HG03378 (cell line): Measurements from ENCODE around the gene KCNE1.

Experiments used
- ATAC-seq: cut with Tn5 transposase; IDR thresholded peaks from one replicate; pipeline ENCODE4 v1.9.1; 2021; ENCODE audit warnings: mild to moderate bottlenecking, moderate library complexity; ENCODE audit not compliant: unreplicated experiment

KCNE1 gene

DNA sequence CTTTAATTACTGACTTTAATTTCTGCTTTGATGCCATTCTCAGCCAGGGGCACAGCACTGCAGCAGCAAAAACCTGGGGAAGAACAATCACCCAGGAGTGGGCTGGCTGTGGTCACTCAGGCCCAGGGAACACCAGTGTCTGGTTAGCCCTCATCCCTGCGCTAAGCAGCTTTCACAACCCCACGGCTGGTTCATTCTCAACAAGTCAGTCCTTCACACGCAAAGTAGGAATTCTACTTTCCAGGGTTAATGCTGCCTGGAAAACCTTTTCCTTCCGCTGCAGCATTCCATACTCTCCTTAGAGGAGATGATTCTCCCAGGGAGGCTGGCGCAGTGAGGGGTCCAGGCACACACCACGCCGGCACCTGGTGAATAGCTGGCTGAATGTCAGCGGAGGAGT, 24.3 kb upstream of the KCNE1 start:
- ATAC-seq, result no peak

DNA sequence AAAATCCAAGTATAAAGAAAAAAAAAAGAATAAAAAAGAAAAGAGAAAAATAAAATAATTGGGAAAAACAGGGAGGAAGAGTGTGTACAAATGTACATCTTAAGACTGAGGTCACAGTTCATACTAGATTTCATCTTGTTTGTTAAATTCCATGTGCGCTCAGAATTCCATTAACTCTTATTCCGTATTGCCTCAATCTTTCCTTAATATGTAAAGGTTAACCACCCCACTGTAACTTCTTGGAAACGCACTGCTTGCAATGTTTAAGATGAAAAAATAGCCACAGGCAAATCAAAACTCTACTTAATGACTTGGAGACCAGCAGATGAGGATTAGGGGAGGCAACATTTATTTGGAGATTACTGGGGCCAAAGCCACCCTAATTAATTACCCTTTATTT, 23.9 kb upstream of the KCNE1 start:
- ATAC-seq, result no peak

DNA sequence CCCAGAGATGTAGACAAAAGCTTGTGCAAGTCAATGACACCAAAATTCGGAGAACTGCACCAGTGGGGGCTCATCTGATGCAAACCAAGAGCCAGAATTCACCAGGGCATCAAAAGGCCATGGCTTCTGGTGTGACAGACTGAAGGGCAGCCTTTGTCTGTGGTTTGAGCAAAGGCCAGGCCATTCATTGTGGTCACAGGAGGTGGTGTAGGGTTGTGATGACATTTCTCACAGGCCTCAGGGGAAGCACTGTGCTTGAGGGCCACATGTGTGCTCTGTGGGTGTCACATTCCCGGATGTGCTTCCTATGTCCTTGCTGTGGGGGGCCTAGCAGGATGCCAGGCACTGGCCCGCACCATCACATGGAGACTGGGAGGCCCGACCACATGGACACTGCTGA, 22.5 kb upstream of the KCNE1 start:
- ATAC-seq, result no peak

DNA sequence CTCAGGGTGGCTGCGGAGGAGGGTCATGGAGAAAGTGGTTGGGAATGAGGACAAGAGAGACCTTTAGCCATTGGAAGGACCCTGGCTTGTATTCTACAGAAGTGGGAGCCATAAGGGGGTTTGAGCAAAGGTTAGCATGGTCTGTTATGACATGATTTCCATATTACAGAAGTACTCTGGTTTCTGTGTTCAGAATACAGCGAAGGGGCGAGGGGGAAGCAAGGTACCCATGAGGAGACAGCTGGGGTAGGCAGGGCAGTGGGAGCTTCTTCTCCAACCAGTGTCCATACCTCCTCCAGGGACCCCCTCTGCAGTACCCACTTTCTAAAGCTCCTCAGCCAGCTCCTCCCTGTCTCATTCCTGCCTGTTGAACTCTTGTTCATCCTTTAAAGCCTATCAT, 21.9 kb upstream of the KCNE1 start:
- ATAC-seq, result no peak

DNA sequence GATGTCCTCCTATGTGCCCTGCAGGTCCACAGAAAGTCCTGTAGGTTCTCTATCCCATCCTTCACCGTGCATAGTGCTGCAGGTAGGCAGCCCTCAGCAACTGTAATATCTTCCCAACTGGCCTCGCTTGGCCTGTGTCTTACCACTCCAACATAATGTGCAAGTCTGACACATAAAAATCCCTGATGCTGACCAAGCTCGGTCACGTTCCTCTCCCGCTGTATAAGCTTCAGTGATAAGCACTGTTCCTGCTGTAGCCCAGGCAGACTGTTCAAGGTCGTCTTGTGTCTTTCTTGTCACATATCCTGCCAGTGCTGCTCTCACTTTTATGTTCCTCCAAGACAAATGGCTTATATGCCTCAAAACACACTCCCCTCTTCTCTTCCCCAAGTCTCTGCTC, 19.4 kb upstream of the KCNE1 start:
- no peak for ATAC-seq

DNA sequence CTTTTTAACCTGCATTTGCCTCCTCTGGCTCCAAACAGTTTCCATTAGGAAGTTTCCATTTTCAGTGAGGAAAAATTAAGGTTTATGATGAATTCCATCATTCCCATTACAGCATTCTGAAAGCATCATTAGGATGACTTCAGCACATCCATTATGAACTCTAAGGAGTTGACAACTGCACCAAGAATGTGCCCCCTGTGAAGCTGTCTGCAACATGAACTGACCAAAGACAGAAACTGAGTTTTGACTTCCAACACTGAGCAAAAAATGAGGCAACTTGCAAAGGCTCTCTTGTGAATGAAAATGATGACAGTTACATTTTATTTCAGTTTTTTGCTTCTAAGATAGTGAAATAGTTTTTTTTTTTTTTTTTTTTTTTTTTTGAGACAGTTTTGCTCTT, 18.3 kb upstream of the KCNE1 start:
- ATAC-seq, result no peak

DNA sequence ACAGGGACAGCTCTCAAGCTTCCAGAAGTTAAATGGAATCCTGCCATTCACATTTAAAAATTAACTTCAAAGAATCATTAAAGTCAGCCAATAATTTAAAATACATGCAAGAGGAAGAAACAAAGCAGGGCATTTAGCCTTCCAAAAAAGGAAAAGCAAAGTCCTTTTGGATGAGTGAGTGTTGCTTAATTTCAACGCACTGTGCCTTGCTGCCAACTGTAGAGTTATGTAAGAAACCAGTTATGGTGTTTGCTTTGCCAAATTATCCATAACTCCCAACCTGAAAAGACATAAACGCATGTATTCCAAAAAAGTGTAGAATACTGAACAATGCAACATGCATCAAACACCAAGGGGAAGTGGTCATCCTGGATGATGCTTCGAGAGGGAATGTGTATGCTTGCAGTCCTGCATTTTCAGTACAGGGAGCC, 16.1 kb upstream of the KCNE1 start:
- no peak for ATAC-seq

DNA sequence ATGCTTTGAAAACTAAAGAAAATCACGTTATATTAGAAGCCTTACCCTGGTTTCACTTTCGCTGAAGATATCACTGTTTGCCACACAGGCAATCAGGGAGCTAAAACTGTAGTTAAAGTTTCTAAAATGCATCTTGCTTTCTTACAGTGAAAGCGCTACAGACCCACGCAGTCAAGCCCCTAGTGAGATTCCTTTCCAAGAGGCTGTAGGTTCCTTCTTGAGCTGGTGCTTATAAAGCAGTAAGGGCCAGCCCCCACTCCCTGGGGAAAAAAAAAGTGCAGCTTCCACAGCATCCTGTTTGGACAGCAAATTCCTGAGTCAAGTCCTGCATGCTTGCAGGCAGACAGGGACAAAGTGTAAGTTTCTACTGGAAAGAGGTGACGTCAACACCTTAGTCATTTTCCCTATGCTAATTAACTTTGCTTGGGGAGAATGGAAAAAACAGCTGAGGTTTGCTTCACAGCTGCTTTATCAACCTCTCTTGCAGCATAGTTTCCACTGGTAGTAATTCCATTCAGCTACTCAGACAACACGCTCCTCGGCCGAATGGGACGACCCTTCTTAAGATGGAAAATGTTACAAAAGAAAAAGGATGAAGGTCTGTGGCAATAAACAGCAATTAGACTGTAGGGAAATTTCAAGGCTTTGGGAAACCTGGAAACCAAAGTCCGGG, 14.7 kb upstream of the KCNE1 start:
- ATAC-seq, result no peak

DNA sequence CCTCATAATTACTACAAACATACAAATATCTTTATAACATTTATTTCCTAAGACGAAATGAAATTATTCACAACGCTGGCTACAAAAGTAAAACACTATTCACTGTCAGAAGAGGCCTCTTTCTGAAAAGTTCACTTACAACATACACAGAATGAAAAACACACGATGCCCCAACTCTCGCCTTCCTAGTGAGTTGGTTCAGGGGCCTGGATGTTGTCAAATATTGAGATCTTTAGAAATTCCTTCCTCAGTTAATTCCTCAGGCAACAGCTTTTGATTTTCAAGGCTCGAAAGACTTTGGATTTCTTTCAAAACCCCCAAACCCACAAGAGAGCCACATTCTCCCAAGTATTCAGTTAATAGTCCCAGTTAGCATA, 14.2 kb upstream of the KCNE1 start:
- no peak for ATAC-seq

DNA sequence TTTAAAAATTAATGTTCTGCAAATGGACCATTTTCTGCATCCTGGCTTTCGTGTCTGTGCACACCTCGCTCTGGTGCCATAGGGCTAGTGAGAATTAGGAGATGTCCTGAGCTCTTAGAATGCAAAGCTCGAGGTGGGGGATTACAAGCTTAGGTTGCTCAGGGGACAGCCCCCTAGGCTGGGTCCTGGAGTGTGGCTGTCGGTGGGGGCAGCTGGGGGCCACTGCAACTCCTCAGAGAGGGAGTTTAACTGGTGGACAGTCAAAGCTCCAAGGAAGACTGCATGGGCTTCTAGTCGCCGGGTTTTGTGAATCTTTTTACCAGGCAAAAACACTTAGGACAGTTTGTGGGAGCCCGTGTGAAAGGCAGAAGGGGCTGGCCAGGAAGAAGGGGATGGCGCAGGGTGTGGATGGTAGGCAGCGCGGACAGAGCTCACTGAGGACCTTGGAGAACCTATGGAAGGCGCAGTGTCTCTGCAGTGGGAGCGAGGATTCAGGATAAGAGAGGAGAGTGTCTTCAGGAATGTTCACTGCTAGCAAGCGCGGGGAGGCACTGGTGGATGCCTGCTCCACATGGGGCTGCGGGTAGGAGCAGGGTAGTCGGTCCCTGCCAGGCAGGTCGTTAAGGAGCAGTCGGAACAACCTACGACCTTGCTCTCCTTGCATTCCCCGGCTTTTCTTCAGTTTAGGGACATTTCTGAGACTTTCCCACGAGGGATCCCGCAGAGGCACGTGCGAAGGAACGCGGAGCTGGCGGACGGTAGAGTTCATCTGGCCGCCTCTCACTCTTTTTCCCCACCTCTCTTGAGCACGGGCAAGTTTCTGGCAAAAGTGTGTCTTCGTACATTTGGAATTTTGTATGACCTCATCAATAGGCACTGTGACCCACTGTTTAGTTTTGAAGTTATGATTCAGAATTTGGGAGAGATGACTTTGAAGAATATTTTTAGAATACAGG, 12.9 kb upstream of the KCNE1 start:
- ATAC-seq, result no peak

DNA sequence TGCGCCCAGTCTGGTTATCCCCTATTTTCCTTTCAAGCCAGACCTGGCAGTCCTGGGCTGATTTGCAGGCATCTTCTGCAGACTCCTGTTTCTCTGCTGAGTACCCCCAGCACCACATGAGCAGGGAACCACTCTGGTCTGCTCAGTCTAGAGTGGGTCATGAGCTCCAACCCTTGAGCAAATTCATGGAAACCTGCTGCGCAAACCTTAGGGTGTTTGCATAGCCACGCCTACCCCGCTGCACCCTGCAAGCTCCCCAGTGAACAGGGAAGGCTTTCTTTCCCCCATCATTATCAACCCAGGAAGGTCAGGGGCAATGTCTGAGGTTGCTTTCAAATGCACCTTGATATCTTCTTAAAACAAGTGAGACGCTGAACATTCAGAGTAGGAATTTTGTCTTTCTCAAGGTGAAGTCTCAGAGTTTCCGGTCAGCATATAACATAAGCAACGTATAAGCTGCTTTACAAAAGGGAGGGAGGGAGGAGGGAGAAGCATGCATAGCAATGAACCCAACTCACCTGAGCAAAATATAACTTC, 11.1 kb upstream of the KCNE1 start:
- no peak for ATAC-seq

DNA sequence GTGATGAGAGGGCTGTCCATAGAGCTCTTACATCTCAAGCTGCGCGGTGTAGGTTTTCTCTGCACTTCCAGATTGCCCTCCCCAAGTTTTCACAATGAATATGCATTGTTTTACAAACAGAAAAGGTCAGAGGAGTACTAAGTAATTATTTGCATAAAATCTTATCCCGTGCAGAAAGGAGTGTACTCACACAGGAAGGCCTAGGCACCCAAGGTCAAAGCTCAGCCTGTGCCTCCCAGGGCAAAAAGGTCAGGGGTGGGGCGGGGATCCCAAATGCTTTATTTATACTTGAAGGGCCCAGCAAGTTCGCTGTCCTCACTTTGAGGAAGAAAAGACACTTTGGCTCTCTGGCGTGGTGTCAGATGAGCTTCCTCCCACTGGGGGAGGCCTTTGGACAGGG, 10.3 kb upstream of the KCNE1 start:
- no peak for ATAC-seq

DNA sequence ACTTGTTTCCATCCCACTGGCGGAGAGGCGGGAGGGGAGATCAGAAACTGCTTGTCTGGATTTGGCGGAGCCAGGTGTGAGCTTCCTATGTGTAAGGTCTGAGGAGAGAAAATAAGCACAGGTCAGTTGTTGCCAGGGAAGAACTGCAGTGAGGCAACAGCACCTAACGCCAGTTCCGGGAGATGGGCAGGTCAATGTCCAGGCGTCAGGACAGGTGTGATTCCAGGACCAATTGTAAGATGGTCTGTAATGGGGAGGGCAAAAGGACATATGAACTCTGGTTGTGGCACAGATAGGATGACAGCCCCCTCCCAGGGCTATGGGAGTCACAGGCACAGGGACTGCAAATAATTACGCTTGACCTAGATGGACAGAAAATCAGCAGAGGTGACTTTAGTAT, 9.6 kb upstream of the KCNE1 start:
- ATAC-seq, result no peak

DNA sequence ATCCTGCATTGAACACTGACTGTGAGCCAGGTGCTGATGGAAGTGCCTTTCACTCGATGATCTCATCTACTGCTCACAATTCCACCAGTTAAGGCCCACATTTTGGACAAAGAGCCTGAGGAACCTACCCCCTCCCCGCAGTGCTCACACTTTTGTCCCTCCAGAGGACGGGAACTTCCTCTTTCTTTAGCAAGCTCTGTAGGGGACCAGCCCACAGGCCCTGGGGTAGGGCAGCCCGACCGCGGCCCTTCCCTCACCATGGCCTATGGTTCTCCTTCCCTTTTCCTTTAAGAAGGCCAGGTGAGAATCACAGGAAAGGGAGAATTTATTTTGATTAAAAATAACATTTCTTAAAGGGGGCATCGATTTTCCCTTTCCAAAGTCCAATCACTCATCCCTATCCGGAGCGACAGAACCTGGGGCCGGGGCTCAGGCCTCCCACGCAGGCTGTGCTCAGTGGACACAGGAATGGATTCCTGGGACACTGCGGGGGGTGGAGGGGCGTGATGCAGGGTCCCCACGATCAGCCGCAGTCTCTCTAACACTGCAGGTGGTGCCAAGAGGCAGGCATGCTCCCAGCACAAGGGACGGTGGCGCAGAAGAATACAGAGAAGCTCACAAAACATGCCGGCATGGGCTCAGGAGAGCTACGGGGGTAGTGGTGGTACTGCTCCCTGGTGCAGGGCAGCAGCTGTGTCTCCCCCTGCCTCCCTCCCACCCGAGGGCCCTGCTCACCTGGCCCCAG, 8.9 kb upstream of the KCNE1 start:
- ATAC-seq, result no peak

DNA sequence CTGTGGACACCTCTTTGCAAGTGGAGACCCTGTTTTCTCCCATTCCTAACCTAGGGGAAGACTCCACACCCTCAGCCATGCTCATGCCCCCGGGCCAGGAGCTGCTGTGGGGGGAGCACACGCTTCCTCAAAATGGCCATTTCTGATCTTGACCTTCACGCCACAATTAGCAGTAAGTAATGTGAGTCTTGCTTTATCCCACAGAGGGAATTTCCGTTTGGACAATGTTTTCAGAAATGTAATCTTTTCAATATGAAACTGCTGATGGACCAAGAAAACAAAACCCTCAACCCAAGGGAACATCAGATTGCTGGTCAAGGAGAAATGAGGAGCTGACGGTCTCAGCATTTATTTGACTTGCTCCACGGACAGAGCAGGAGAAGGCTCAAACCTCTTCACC, 8.3 kb upstream of the KCNE1 start:
- ATAC-seq, result no peak

DNA sequence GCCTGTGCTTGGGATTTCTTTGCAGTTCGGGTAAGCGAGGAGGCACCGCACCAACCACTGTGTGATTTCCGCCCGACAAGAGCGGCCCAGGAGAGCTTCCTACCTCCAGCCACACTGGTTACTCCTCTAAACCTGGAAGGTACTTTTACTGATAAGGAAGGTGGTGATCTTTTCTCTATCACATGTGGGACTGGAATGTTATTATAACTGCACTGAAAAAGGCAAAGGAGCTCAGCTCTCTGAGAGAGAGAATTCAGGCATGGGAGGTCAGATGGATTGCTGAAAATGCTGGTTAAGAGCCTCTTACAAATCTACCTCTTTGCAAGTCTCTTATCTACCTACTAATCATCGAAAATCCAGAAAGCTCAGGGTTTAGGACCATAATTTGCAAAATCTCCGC, 7.7 kb upstream of the KCNE1 start:
- ATAC-seq, result no peak

DNA sequence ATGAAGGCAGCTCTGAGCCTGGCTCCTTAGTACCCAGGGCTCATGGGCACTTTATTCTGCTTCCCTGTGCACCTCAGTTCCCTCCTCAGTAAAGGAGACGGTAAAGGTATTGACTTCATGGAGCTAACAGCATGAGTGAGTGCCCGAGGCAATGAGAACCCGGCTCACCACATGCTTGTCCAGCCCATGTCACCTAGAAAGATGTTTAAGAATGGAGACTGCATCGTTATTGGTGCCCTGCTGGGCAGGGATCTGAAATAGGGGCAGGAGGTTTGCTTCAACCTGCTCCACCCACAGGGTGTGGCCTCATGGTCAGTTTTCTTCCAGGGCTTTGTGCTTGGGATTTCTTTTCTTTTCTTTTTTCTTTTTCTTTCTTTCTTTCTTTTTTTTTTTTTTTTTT, 7.0 kb upstream of the KCNE1 start:
- no peak for ATAC-seq

DNA sequence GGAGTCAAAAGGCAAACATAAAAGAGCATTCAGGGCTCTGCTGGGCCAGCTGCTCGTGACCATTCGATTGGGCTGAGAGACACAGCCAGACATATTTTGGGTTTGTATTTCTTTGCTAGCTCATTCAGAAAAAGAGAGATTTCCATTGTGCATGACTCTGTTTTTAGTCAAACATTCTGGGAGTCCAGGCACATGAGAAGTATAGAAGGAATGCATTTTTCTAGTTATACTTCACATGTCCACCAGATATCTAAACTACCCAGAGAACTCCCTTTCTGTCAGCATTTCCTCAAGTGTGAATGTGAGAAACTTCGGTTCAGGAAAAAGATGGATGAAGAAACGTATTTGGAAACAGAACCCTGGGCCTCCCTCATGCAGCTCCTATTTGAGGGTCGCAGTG, 6.3 kb upstream of the KCNE1 start:
- ATAC-seq, result no peak

DNA sequence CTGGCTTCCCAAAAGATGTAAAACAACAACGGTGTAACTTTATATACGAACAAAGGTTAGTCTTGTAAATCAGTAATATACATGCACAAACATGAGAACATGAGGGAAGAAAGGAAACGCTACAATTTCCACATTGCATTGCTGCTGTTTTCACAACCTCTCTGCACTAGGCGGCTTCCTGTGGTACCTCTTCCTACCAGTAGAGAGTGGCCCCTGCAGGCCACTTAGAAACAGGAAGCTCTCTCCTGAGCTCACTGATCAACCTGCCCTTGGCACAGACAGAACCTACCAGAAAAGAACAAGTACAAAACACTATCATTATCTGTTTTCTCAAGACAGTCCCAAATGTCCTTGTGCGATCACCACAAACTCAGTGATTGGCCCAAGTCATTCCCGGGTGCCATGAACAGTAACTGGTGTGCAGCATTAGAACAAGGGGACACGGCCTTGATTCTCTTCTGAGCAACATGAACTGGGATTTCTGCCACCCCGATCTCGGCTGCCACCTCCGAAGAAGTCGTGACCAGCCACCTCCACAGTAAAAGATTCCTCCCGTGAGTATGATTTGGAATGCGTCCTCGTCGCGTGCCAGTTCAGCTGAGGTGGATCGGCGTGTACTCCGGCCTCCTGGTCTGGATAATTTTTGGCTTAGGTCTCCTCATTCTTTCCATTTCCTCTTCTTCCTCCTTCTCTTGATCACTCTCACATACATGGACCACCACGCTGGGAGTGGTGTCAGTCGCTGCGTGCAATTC, 5.7 kb upstream of the KCNE1 start:
- no peak for ATAC-seq

DNA sequence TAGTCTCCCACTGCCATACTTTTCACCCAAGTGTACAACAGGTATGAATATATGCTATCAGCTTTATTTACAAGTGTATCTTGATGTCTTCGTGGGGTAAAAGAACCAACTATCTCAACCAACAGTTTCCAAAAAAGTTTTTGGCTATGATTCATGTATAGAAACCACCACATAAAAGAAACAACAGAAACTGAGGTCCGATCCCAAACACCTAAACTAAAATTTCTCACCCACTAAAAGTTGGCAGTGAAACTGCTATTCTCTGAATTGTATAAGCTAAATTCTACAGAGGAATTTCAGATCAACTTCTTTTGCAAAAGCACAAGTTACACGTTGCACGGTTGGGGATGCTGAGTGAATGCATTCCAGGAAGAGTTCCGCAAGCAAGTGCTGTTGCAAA, 5.0 kb upstream of the KCNE1 start:
- ATAC-seq, result no peak
